DND-41 (cell line): ENCODE results near the gene KLF5.

Experiments used
- CTCF ChIP-seq: IDR thresholded peaks from 2 replicates; pipeline ENCODE4 v1.5.1; 2012; ENCODE audit warnings: borderline replicate concordance, low read length, moderate library complexity, mild to moderate bottlenecking; ENCODE audit not compliant: poor library complexity, severe bottlenecking; ENCODE audit errors: extremely low read depth
- EZH2 ChIP-seq: IDR thresholded peaks from 3 replicates; pipeline ENCODE4 v1.6.1; 2012; ENCODE audit warnings: borderline replicate concordance, low read depth, mild to moderate bottlenecking, moderate library complexity, low read length, inconsistent platforms; ENCODE audit not compliant: severe bottlenecking

GRCh38 chr13:73103238-73103637 is 44.4 kb downstream of the KLF5 start:
- TF ChIP-seq CTCF (no peak), EZH2 (no peak)
